Small intestine (tissue), 7 donors: ENCODE data around the gene MTMR8. TPM values are rescaled to one million over a fixed set of nuclear protein-coding genes. Genes with fewer than 3 reads are reported as not detected.
A peak's percentile ranks its signal among the peaks of the same experiment; 100 is the strongest.

Experiments used
- DNase-seq, 2 donors: peaks; one replicate each; pipeline versions ENCODE4 v3.0.0 to v3.0.0-alpha.2; 2013
- FAIRE-seq: peaks from 2 replicates; lab custom pipeline; 2012; peaks lifted over from hg19 to GRCh38; lab: Jason Lieb, UNC
- H3K27ac ChIP-seq, 3 donors: one replicate each; pipeline ENCODE4 v1.5.1; 2013; ENCODE audit warnings: low read length in 2 of 3, mild to moderate bottlenecking in 2 of 3, control low read depth in 1 of 3, inconsistent platforms in 1 of 3, low read depth in 1 of 3, moderate library complexity in 1 of 3
- H3K27me3 ChIP-seq, 3 donors: one replicate each; pipeline ENCODE4 v1.6.1; 2013; ENCODE audit warnings: low read length in 3 of 3, inconsistent platforms in 1 of 3; ENCODE audit not compliant: control insufficient read depth in 3 of 3, insufficient read depth in 3 of 3
- H3K36me3 ChIP-seq, 3 donors: one replicate each; pipeline ENCODE4 v1.6.1; 2013; ENCODE audit warnings: low read length in 3 of 3, inconsistent platforms in 1 of 3, low read depth in 1 of 3, mild to moderate bottlenecking in 1 of 3, moderate library complexity in 1 of 3; ENCODE audit not compliant: control insufficient read depth in 3 of 3, insufficient read depth in 2 of 3
- H3K4me1 ChIP-seq, 3 donors: one replicate each; pipeline ENCODE4 v1.6.1; 2013; ENCODE audit warnings: low read length in 2 of 3, inconsistent platforms in 1 of 3, low read depth in 1 of 3, mild to moderate bottlenecking in 1 of 3, moderate library complexity in 1 of 3; ENCODE audit not compliant: control insufficient read depth in 3 of 3, insufficient read depth in 2 of 3
- H3K4me3 ChIP-seq, 3 donors: one replicate each; pipeline ENCODE4 v1.5.1; 2013; ENCODE audit warnings: low read length in 3 of 3, control low read depth in 1 of 3, inconsistent platforms in 1 of 3, low read depth in 1 of 3, mild to moderate bottlenecking in 1 of 3, moderate library complexity in 1 of 3
- H3K9me3 ChIP-seq, 2 donors: one replicate each; pipeline ENCODE4 v1.6.1; 2013; ENCODE audit warnings: low read depth in 1 of 2, low read length in 1 of 2; ENCODE audit not compliant: control insufficient read depth in 2 of 2, insufficient read depth in 1 of 2
- WGBS, 3 donors: extraction: QIAGEN DNeasy Blood & Tissue Kit; methylation state at CpG; one replicate each; pipeline ENCODE4 v1.1.7; 2013; 5-methylcytosine and 5-hydroxymethylcytosine counted together
- polyA plus RNA-seq, 4 donors: library from polyadenylated mRNA; stranded (reverse) in 3 of 4; unstranded in 1 of 4; fragments of 200-250 nt in 3 of 4; fragments of 120-200 nt in 1 of 4; gene quantifications; one replicate each; pipeline versions ENCODE4 v1.2.1 to v1.2.3, GENCODE V29; 2013
- donor health status: healthy with polysubstance abuse.
- donor health status: control.
- donor health status: control.
- donor health status: Bipolar disorder and iron deficiency.
- donor health status: healthy.

MTMR8 gene
- polyA plus RNA-seq, 4 donors = 0.67 to 2.5 (median 1.3) TPM

DNA sequence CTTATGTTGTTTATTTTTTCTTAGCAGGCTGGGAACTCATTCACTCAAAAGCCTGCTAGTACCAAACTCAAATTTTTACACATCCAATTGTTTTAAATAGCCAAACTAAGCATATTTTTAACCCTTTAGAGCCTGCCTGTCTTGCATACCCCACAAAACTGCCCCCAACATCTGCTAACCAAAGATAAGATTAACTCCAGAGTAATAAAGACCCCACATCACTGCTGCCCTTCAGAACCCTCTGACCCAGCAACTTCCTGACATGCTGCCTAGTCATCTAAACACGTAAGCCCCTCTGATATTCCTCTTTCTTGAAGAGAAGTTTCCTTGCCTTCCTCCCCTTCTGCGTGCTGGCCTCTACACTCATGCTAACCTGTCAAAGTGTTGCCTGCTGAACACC is 104.1 kb downstream of the MTMR8 start:
- no peaks in the 10 kb centered on the region for H3K4me1 ChIP-seq
- no peak overlapping the region for H3K4me3 ChIP-seq
- WGBS, 3 donors = 64 to 81% (median 78%) methylated on average over 2 of the region's 2 CpGs
- H3K27ac ChIP-seq = no peak overlapping the region
- FAIRE-seq (no peak), DNase-seq (no peak)
- no peaks in the 10 kb centered on the region for H3K9me3 ChIP-seq
- no peaks in the 10 kb centered on the region for H3K36me3 ChIP-seq
- H3K27me3 ChIP-seq = no peaks in the 10 kb centered on the region

DNA sequence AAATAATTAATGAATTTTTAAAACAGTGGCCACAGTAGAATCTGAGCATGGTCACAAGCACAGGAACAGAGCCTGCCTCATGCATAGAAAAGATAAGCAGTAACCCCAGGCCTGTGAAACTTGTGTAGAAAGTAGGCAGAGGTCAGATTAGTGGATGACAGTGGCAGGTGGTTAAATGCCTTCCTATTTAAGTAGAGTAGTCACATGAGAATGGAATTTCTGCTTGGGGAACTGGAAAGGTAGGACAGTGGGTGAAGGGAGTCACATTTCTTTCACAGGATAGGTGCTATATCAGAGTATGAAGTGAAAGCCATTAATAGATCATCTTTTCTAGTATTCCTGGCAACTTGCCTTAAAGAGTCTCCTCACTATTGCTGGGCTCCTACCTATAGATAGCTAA is 130.0 kb downstream of the MTMR8 start:
- FAIRE-seq = no peak
- peaks cover 0 to 2% (median 0%) of the 10 kb centered on the region in 3 donors for H3K36me3 ChIP-seq
- H3K4me1 ChIP-seq = no peaks in the 10 kb centered on the region
- H3K27ac ChIP-seq = no peak overlapping the region
- peak in 1 of 2 donors; percentile 0 for DNase-seq
- no peak overlapping the region for H3K4me3 ChIP-seq
- no peaks in the 10 kb centered on the region for H3K9me3 ChIP-seq
- no peaks in the 10 kb centered on the region for H3K27me3 ChIP-seq

DNA sequence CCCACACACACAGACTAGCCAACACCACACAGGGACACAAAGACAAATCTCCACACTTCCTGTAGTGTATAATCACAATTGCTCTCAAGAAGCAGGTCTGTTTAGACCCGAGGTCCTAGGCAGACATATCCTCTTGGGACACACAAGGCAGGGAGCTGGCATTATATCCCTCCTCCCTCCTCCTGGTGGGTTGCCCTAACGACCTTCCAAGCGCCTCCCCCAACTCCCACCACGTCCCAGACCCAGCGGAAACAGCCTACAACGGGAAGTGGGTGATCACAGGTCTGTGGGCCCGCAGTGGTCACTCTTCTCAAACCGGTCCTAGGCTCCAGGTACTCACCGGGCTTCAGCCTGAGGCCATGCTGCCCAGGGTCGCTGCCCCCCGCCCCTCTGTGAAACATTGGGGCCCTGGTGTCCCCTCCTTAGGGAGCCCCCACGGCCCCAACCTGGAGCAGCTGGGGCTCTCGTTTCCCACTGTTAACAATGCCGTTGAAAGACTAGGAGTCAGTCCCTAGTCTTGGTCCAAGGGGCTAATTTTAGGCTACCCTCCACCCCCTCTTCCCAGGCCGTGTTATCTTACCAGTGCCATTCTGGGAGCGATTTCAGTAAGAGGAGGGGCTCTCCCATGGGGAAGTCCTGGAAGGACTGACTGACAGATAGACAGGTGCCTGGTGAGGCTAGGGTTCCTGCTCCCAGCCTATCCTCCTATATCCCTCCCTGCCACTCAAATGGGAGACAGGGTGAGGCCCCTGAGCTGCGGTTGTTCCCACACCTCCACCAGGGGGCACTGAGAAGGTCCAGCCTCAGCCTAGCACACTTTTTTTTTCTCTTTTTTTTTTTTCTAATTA is 164.9 kb downstream of the MTMR8 start, which contains the start of gene ASB12:
Gene ASB12 (minus strand): TSS at position 485 of the 848 bp plus-strand sequence. CDS start 4,957 bp downstream, outside the sequence.
- H3K4me1 ChIP-seq = no peaks in the 10 kb centered on the region
- H3K9me3 ChIP-seq = no peaks in the 10 kb centered on the region
- no peak for FAIRE-seq
- no peaks in the 10 kb centered on the region for H3K36me3 ChIP-seq
- no peak for DNase-seq
- H3K27ac ChIP-seq = no peak within 1 kb of the TSS
- 75 to 84% (median 84%) methylated on average over 16 to 17 of the region's 17 CpGs for WGBS, 3 donors
- H3K27me3 ChIP-seq = no peaks in the 10 kb centered on the region
- no peak within 1 kb of the TSS for H3K4me3 ChIP-seq

DNA sequence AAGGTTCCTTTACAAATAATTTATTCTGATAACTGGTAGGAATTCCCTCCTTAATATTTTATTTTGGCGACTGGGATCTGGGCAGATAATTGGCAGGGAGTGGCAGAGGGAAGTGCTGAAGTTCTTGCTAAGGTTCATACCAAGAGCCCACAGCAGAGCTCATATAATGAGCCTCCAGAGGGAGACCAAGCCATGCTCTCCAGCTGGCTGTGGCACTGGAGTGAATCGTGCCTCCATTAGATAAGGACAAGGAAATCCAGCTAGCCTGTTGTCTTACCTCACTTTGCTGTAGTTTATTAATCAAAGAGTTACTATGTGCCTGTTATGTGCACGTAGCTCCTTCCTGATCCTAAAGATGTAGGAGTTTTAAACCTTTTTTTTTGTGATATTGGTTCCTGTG is 166.1 kb downstream of the MTMR8 start:
- DNase-seq (peak; percentile 27 to 35), FAIRE-seq (no peak)
- H3K4me1 ChIP-seq = no peaks in the 10 kb centered on the region
- no peak overlapping the region for H3K27ac ChIP-seq
- no peaks in the 10 kb centered on the region for H3K27me3 ChIP-seq
- no peaks in the 10 kb centered on the region for H3K36me3 ChIP-seq
- WGBS, 3 donors = 7 to 33% (median 22%) methylated on average over 3 of the region's 3 CpGs
- H3K4me3 ChIP-seq = no peak overlapping the region
- H3K9me3 ChIP-seq = no peaks in the 10 kb centered on the region

Other genes starting within 250 kb of the MTMR8 start
- 1 to 10 TPM; 1.1 to 4.9 (median 1.9) TPM for gene AMER1, start 189.7 kb downstream of the MTMR8 start, polyA plus RNA-seq
- gene ASB12, start 164.8 kb downstream of the MTMR8 start, polyA plus RNA-seq = under 1 TPM in 2 of 4 donors, not detected in 2; 0.18 to 0.53 TPM